C1 segment of cervical spinal cord (tissue), 14 donors: Measurements from ENCODE around the gene GLOD4.
"Not testable (repeated sequence)": the region's sequence is repeated elsewhere in the genome, so short reads cannot be mapped to it uniquely, and the experiment has no call there.

ENCODE experiments used
- DNase-seq, 14 donors: peaks; one replicate each; lab custom pipeline; 2025; lab: John Stamatoyannopoulos, UW

The GLOD4 gene

GRCh38 chr17:802901-803881, 21.1 kb upstream of the GLOD4 start:
- peak in 1 of 14 donors; percentile 36 for DNase-seq

GRCh38 chr17:802481-802880, 20.4 kb upstream of the GLOD4 start:
- no peak for DNase-seq

GRCh38 chr17:801660-802059, 19.6 kb upstream of the GLOD4 start:
- no peak for DNase-seq

GRCh38 chr17:800446-801242, 18.6 kb upstream of the GLOD4 start:
- no peak for DNase-seq

GRCh38 chr17:799261-799660, 17.2 kb upstream of the GLOD4 start:
- DNase-seq = no peak

GRCh38 chr17:798246-798645, 16.2 kb upstream of the GLOD4 start:
- no peak for DNase-seq

- DNase-seq = no peak
These were observed 15.3 kb upstream of the GLOD4 start for GRCh38 chr17:797236-797840.

GRCh38 chr17:796609-797008, 14.5 kb upstream of the GLOD4 start:
- no peak for DNase-seq

- no peak for DNase-seq
These were observed 13.6 kb upstream of the GLOD4 start for GRCh38 chr17:795721-796120.

- DNase-seq = no peak
These were observed 13.2 kb upstream of the GLOD4 start for GRCh38 chr17:795276-795675.

GRCh38 chr17:794876-795275, 12.8 kb upstream of the GLOD4 start:
- DNase-seq = peak in 13 of 14 donors; percentile 4 to 87 (median 70)

GRCh38 chr17:792277-792676, 10.2 kb upstream of the GLOD4 start:
- no peak for DNase-seq

GRCh38 chr17:791829-792228, 9.7 kb upstream of the GLOD4 start:
- DNase-seq = no peak

GRCh38 chr17:790874-791247, 8.8 kb upstream of the GLOD4 start:
- not testable (repeated sequence) for DNase-seq

- DNase-seq = not testable (repeated sequence)
These were observed 8.1 kb upstream of the GLOD4 start for GRCh38 chr17:789931-790873.

GRCh38 chr17:789160-789840, 7.2 kb upstream of the GLOD4 start:
- no peak for DNase-seq

- no peak for DNase-seq
These were observed 6.5 kb upstream of the GLOD4 start for GRCh38 chr17:788551-788950.

GRCh38 chr17:787641-788221, 5.7 kb upstream of the GLOD4 start:
- no peak for DNase-seq

- not testable (repeated sequence) for DNase-seq
These were observed 3.8 kb upstream of the GLOD4 start for GRCh38 chr17:785901-786300.

- DNase-seq = no peak
These were observed 2.1 kb upstream of the GLOD4 start for GRCh38 chr17:784143-784542.
